A549 (cell line): ENCODE data around the gene NIN. TPM values are rescaled to one million over a fixed set of nuclear protein-coding genes. Genes with fewer than 3 reads are reported as not detected.

ENCODE experiments used
- ATAC-seq, 2 experiments: fragments of 200-7000 bp in 1 of 2; fragments of >200 bp in 1 of 2; cut with Nextera tagmentation in 1 of 2; cut with Tn5 transposase in 1 of 2; 3 replicates each; pipeline versions ENCODE4 v1.8.0 to v1.9.1; 2018 to 2020; ENCODE audit warnings: mild to moderate bottlenecking in 1 of 2, moderate library complexity in 1 of 2
- CTCF ChIA-PET: fragments of 300-600 bp; sonication (Branson Sonifier 250); formaldehyde crosslinking; extraction: SDS; loops from one replicate; lab custom pipeline; 2021; ENCODE audit warnings: antibody characterized with exemption, inconsistent platforms; lab: Yijun Ruan, JAX
- POLR2A ChIA-PET: fragments of 350-600 bp; formaldehyde crosslinking; extraction: SDS; loops from one replicate; lab custom pipeline; 2021; ENCODE audit warnings: antibody characterized with exemption, inconsistent platforms; lab: Yijun Ruan, JAX
- DNase-seq, 2 experiments: peaks; one replicate each; pipeline versions ENCODE4 v3.0.0 to v3.0.0-alpha.2; 2011 to 2016; ENCODE audit warnings: low read depth in 1 of 2, low spot score in 1 of 2
- FAIRE-seq: peaks from 2 replicates; lab custom pipeline; 2011; peaks lifted over from hg19 to GRCh38; lab: Jason Lieb, UNC
- H3K27ac ChIP-seq, 2 experiments: fragments of >200 bp; sonication (Bioruptor Twin); formaldehyde crosslinking; 3 replicates each; pipeline ENCODE4 v1.5.1; 2016 to 2017
- H3K4me1 ChIP-seq: fragments of >200 bp; sonication (Bioruptor Twin); formaldehyde crosslinking; 3 replicates; pipeline ENCODE4 v1.6.1; 2016
- H3K4me2 ChIP-seq: fragments of >200 bp; sonication (Bioruptor Twin); formaldehyde crosslinking; 3 replicates; pipeline ENCODE4 v1.6.1; 2016
- H3K4me3 ChIP-seq: fragments of >200 bp; sonication (Bioruptor Twin); formaldehyde crosslinking; 3 replicates; pipeline ENCODE4 v1.5.1; 2016
- H3K9me3 ChIP-seq: fragments of >200 bp; sonication (Bioruptor Twin); formaldehyde crosslinking; 3 replicates; pipeline ENCODE4 v1.6.1; 2016
- BHLHE40 ChIP-seq: IDR thresholded peaks from 2 replicates; pipeline ENCODE4 v1.6.1; 2012; ENCODE audit warnings: low read depth, low read length, inconsistent platforms
- CBX8 ChIP-seq: fragments of 200-600 bp; sonication (generic); IDR thresholded peaks from 2 replicates; pipeline ENCODE4 v1.6.1; 2016
- EHF ChIP-seq: fragments of 250-450 bp; sonication (Bioruptor Pico); IDR thresholded peaks from 2 replicates; pipeline ENCODE4 v1.5.0; 2020; ENCODE audit warnings: mild to moderate bottlenecking
- EP300 ChIP-seq, 2 experiments: fragments of >200 bp; sonication (Bioruptor Twin); formaldehyde crosslinking; IDR thresholded peaks; 2 replicates in 1 of 2; 3 replicates in 1 of 2; pipeline ENCODE4 v1.6.1; 2016 to 2017
- ESRRA ChIP-seq: fragments of 150-350 bp; IDR thresholded peaks from 2 replicates; pipeline ENCODE4 v1.6.1; 2014; ENCODE audit warnings: mild to moderate bottlenecking, low read length, borderline replicate concordance
- FOSB ChIP-seq: fragments of 250-450 bp; sonication (Bioruptor Pico); IDR thresholded peaks from 2 replicates; pipeline ENCODE4 v1.5.0; 2020; ENCODE audit warnings: mild to moderate bottlenecking, moderate library complexity
- GATA3 ChIP-seq: IDR thresholded peaks from 2 replicates; pipeline ENCODE4 v1.6.1; 2012; ENCODE audit warnings: borderline replicate concordance
- HOXB5 ChIP-seq: fragments of 250-450 bp; sonication (Bioruptor Pico); IDR thresholded peaks from 2 replicates; pipeline ENCODE4 v1.5.0; 2020; ENCODE audit warnings: mild to moderate bottlenecking, moderate library complexity
- KDM5A ChIP-seq: fragments of 200-600 bp; sonication (generic); IDR thresholded peaks from 2 replicates; pipeline ENCODE4 v1.6.1; 2016; ENCODE audit warnings: antibody characterized with exemption, mild to moderate bottlenecking
- NPAS2 ChIP-seq: fragments of 250-450 bp; sonication (Bioruptor Pico); IDR thresholded peaks from 2 replicates; pipeline ENCODE4 v1.8.0; 2022; ENCODE audit warnings: mild to moderate bottlenecking, moderate library complexity, borderline replicate concordance
- NR3C1 ChIP-seq: fragments of >200 bp; sonication (Bioruptor Twin); formaldehyde crosslinking; IDR thresholded peaks from 3 replicates; pipeline ENCODE4 v1.6.1; 2017
- PHF8 ChIP-seq: fragments of 200-600 bp; sonication (generic); IDR thresholded peaks from 2 replicates; pipeline ENCODE4 v1.6.1; 2016; ENCODE audit warnings: low read depth, mild to moderate bottlenecking, antibody characterized with exemption, moderate library complexity, borderline replicate concordance
- POLR2AphosphoS2 ChIP-seq: conservative IDR thresholded peaks from 2 replicates; pipeline ENCODE4 v1.6.1; 2012; ENCODE audit warnings: low read length, improper control_type of control experiment, inconsistent platforms
- TFCP2L1 ChIP-seq: fragments of 250-450 bp; sonication (Bioruptor Pico); IDR thresholded peaks from 2 replicates; pipeline ENCODE4 v1.5.0; 2021; ENCODE audit warnings: mild to moderate bottlenecking
- ZC3H11A ChIP-seq: fragments of 450-650 bp; IDR thresholded peaks from 2 replicates; pipeline ENCODE4 v1.6.1; 2014; ENCODE audit warnings: antibody characterized with exemption, mild to moderate bottlenecking
- ZNF302 ChIP-seq: fragments of 250-450 bp; sonication (Bioruptor Pico); IDR thresholded peaks from 2 replicates; pipeline ENCODE4 v1.9.0; 2021; ENCODE audit warnings: inconsistent platforms, mild to moderate bottlenecking, moderate library complexity
- ZSCAN20 ChIP-seq: fragments of 250-450 bp; sonication (Bioruptor Pico); IDR thresholded peaks from 2 replicates; pipeline ENCODE4 v1.8.0; 2022; ENCODE audit warnings: mild to moderate bottlenecking, moderate library complexity
- WGBS: methylation state at CpG from one replicate; pipeline ENCODE4 v1.1.6; 2017; ENCODE audit errors: missing lambda C conversion rate; 5-methylcytosine and 5-hydroxymethylcytosine counted together
- polyA plus RNA-seq, 4 experiments: library from polyadenylated mRNA; depleted of rRNA in 3 of 4; stranded (reverse); fragments of >200 nt; fragmentation: RNase III in 1 of 4; extraction: RNeasy Plus Mini Kit Qiagen cat#74134 plus additional on column Dnase treatment in 1 of 4; gene quantifications; 2 replicates in 3 of 4; 3 replicates in 1 of 4; pipeline ENCODE4 v1.2.3, GENCODE V29; 2011 to 2017
- TF ChIP-seq, protein P1 (sequence below): fragments of 150-350 bp; IDR thresholded peaks from 2 replicates; pipeline ENCODE4 v1.6.1; 2014; ENCODE audit warnings: low read depth, mild to moderate bottlenecking, low read length
- TF ChIP-seq, protein P2 (sequence below): fragments of 250-450 bp; sonication (Bioruptor Pico); IDR thresholded peaks from 2 replicates; pipeline ENCODE4 v1.5.0; 2020; ENCODE audit warnings: low read depth, mild to moderate bottlenecking, moderate library complexity
- TF ChIP-seq, protein P3 (sequence below): IDR thresholded peaks from 2 replicates; pipeline ENCODE4 v1.6.1; 2012
- TF ChIP-seq, protein P4 (sequence below): fragments of 200-600 bp; sonication (generic); IDR thresholded peaks from 2 replicates; pipeline ENCODE4 v1.6.1; 2016; ENCODE audit warnings: antibody characterized with exemption, mild to moderate bottlenecking, moderate library complexity

NIN gene
- polyA plus RNA-seq, 2 of the 4 experiments (the other 2 are of a cell fraction): 12.4 to 19.5 TPM

DNA sequence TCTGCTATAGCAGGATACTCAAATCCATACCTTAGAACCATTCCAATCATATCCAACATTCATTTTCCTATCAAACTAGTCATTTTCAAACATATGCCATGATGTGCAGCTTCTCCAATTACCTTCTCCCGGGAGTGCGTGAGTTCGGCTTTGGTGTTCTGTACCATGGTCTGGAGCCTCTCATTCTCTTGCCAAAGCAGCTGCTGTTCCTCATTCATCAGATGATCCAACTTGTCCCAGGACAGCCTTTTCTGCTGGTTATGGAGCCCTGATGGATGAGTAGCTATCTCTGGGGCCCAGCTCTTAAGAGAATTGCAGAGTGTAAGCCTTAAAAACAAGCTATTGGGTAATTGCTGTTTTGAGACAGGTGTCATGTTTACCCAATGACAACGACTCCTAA, 91.8 kb downstream of the NIN start:
- POLR2A ChIA-PET: no interaction called here
- WGBS: 89% methylated on average over 4 of the region's 4 CpGs
- CTCF ChIA-PET: interaction anchor here (1.1 kb wide), 2 partner anchors 127 to 354 kb away, joined by 3 to 4 read pairs; no protein-coding TSS in a partner anchor

DNA sequence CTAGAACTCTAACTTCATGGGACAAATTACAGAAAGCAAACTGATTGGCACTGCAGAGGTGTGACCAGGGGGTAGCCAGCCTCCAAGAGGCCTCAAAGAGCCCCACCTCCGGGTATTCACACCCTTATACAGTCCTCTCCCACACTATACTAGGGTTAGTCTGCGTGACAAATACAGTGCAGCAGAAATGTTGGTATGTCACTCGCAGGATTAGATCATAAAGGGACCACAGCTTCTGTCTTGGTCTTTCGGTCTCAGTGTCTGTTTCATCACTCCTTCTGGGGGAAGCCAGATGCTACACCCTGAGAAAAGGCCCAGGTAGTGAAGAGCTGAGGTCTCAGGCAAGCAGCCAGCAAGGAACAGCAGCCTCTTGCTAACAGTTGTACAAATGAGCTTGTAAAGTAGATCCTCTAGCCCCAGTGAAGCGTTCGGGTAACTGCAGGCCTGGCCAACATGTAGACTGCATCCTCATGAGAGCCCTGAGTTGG, 94.0 kb downstream of the NIN start:
- H3K4me3 ChIP-seq: no peak overlapping the region
- no peak for TF ChIP-seq KDM5A
- POLR2A ChIA-PET: interaction anchor here (0.8 kb wide), 1 partner anchor 68 kb away, joined by 3 read pairs; the partner anchor contains the start of gene SAV1
- peaks cover 12% of the 10 kb centered on the region for H3K4me1 ChIP-seq
- no peak for DNase-seq
- no peak overlapping the region for H3K4me2 ChIP-seq
- WGBS: 84% methylated on average over 6 of the region's 6 CpGs
- H3K27ac ChIP-seq: no peak overlapping the region
- CTCF ChIA-PET: interaction anchor here (0.5 to 1.5 kb wide), 3 partner anchors 15 to 188 kb away, joined by 3 read pairs; no protein-coding TSS in a partner anchor
- no peak for FAIRE-seq
- no peaks in the 10 kb centered on the region for H3K9me3 ChIP-seq
- no peak; a peak in 1 of 6 replicates for ATAC-seq

More for the DNA sequence above, 91.8 kb downstream of the NIN start:
- Histone ChIP-seq H3K27ac (no peak overlapping the region), H3K9me3 (no peaks in the 10 kb centered on the region), H3K4me2 (no peak overlapping the region), H3K4me3 (no peak overlapping the region), H3K4me1 (peaks cover 14% of the 10 kb centered on the region)
- FAIRE-seq (no peak), DNase-seq (no peak), ATAC-seq (no peak)
- TF ChIP-seq, protein P1, sequence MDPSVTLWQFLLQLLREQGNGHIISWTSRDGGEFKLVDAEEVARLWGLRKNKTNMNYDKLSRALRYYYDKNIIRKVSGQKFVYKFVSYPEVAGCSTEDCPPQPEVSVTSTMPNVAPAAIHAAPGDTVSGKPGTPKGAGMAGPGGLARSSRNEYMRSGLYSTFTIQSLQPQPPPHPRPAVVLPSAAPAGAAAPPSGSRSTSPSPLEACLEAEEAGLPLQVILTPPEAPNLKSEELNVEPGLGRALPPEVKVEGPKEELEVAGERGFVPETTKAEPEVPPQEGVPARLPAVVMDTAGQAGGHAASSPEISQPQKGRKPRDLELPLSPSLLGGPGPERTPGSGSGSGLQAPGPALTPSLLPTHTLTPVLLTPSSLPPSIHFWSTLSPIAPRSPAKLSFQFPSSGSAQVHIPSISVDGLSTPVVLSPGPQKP: no peak
- TF ChIP-seq KDM5A: no peak
- no peak for TF ChIP-seq NR3C1

DNA sequence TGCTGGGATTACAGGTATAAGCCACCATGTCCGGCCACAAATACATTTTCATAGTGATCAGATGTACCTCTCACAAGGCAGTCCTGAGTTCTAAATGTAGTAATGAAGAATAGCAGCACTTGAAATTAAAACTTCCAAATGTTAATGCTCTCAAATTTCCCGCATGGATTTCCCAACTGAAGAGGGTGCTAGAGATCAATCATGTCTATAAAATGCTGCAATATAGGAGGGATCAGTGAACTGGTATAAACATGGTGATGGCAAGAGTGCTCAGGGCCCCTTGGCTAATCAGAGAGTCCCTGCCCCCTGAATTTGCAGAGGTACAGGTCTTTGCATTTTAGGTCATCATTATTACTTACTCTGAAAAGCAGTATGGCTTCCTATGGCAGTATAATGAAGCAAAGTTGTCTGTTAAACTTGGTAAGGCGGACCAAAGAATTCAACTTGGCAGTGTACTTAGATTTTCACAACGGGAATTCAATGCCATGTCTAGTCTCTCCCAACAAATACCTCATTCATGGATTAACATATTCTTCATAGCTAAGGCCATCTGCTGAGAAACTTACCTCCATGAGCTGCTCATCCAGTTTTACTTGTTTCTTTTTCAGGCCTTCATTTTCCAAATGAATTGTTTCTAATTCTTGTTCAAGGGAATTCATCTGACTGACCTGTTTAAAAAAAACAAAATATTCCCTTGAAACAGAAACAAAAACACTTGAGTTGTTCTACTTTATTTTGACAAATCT, 95.8 kb downstream of the NIN start:
- H3K9me3 ChIP-seq: no peaks in the 10 kb centered on the region
- ChIA-PET POLR2A (no interaction called here), CTCF (interaction anchor here (0.6 to 1.5 kb wide), 4 partner anchors 9 to 152 kb away, joined by 3 to 4 read pairs (median 4); no protein-coding TSS in a partner anchor)
- H3K4me2 ChIP-seq: no peak overlapping the region
- FAIRE-seq (no peak), ATAC-seq (no peak), DNase-seq (no peak)
- no peaks in the 10 kb centered on the region for H3K4me1 ChIP-seq
- TF ChIP-seq HOXB5 (CRISPR knock-in tag): no peak
- TF ChIP-seq, protein P1: no peak
- TF ChIP-seq FOSB (CRISPR knock-in tag): no peak
- TF ChIP-seq PHF8: no peak
- no peak for TF ChIP-seq GATA3
- TF ChIP-seq TFCP2L1: no peak
- TF ChIP-seq, protein P2, sequence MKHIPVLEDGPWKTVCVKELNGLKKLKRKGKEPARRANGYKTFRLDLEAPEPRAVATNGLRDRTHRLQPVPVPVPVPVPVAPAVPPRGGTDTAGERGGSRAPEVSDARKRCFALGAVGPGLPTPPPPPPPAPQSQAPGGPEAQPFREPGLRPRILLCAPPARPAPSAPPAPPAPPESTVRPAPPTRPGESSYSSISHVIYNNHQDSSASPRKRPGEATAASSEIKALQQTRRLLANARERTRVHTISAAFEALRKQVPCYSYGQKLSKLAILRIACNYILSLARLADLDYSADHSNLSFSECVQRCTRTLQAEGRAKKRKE: no peak
- no peak for TF ChIP-seq EP300 (IDR thresholded peaks at IDR 0.05)
- TF ChIP-seq EHF (CRISPR knock-in tag): no peak
- no peak for TF ChIP-seq ZSCAN20
- no peak for TF ChIP-seq CBX8
- TF ChIP-seq NPAS2 (CRISPR knock-in tag): no peak
- TF ChIP-seq, protein P3, sequence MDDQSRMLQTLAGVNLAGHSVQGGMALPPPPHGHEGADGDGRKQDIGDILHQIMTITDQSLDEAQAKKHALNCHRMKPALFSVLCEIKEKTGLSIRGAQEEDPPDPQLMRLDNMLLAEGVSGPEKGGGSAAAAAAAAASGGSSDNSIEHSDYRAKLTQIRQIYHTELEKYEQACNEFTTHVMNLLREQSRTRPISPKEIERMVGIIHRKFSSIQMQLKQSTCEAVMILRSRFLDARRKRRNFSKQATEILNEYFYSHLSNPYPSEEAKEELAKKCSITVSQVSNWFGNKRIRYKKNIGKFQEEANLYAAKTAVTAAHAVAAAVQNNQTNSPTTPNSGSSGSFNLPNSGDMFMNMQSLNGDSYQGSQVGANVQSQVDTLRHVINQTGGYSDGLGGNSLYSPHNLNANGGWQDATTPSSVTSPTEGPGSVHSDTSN: no peak
- TF ChIP-seq POLR2AphosphoS2: no peak
- no peak for TF ChIP-seq BHLHE40
- no peak for TF ChIP-seq ZC3H11A
- no peak for TF ChIP-seq ZNF302 (CRISPR knock-in tag)
- TF ChIP-seq, protein P4, sequence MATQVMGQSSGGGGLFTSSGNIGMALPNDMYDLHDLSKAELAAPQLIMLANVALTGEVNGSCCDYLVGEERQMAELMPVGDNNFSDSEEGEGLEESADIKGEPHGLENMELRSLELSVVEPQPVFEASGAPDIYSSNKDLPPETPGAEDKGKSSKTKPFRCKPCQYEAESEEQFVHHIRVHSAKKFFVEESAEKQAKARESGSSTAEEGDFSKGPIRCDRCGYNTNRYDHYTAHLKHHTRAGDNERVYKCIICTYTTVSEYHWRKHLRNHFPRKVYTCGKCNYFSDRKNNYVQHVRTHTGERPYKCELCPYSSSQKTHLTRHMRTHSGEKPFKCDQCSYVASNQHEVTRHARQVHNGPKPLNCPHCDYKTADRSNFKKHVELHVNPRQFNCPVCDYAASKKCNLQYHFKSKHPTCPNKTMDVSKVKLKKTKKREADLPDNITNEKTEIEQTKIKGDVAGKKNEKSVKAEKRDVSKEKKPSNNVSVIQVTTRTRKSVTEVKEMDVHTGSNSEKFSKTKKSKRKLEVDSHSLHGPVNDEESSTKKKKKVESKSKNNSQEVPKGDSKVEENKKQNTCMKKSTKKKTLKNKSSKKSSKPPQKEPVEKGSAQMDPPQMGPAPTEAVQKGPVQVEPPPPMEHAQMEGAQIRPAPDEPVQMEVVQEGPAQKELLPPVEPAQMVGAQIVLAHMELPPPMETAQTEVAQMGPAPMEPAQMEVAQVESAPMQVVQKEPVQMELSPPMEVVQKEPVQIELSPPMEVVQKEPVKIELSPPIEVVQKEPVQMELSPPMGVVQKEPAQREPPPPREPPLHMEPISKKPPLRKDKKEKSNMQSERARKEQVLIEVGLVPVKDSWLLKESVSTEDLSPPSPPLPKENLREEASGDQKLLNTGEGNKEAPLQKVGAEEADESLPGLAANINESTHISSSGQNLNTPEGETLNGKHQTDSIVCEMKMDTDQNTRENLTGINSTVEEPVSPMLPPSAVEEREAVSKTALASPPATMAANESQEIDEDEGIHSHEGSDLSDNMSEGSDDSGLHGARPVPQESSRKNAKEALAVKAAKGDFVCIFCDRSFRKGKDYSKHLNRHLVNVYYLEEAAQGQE: no peak
- no peak for TF ChIP-seq ESRRA
- TF ChIP-seq NR3C1: no peak
- TF ChIP-seq, all 56 proteins: peak for 0
- H3K4me3 ChIP-seq: no peak overlapping the region
- H3K27ac ChIP-seq: no peak overlapping the region
- WGBS: 90% methylated on average over 4 of the region's 4 CpGs
